SK-N-SH treated with all-trans-retinoic acid at 6 μM for 48 hours (cell line): ENCODE measurements around the gene SNRK.

Source experiments
- ARNTL ChIP-seq: fragments of 450-650 bp; formaldehyde crosslinking; IDR thresholded peaks from 2 replicates; pipeline ENCODE4 v1.5.0; 2020; ENCODE audit warnings: low read depth, mild to moderate bottlenecking, moderate library complexity, borderline replicate concordance
- CSDC2 ChIP-seq: fragments of 250-450 bp; sonication (Bioruptor Pico); IDR thresholded peaks from 2 replicates; pipeline ENCODE4 v1.5.0; 2020; ENCODE audit warnings: mild to moderate bottlenecking, moderate library complexity
- OSR1 ChIP-seq: fragments of 250-450 bp; sonication (Bioruptor Pico); IDR thresholded peaks from 2 replicates; pipeline ENCODE4 v1.8.0; 2022; ENCODE audit warnings: moderate library complexity, mild to moderate bottlenecking, inconsistent platforms
- PATZ1 ChIP-seq: fragments of 250-450 bp; sonication (Bioruptor Pico); IDR thresholded peaks from 2 replicates; pipeline ENCODE4 v1.8.0; 2020; ENCODE audit warnings: mild to moderate bottlenecking, moderate library complexity, borderline replicate concordance
- PPARA ChIP-seq: fragments of 250-450 bp; sonication (Bioruptor Pico); IDR thresholded peaks from 2 replicates; pipeline ENCODE4 v1.5.0; 2020; ENCODE audit warnings: mild to moderate bottlenecking, borderline replicate concordance
- RARB ChIP-seq: fragments of 250-450 bp; sonication (Bioruptor Pico); IDR thresholded peaks from 2 replicates; pipeline ENCODE4 v1.8.0; 2021; ENCODE audit warnings: mild to moderate bottlenecking, moderate library complexity
- TCF4 ChIP-seq: fragments of 250-450 bp; sonication (Bioruptor Pico); IDR thresholded peaks from 2 replicates; pipeline ENCODE4 v1.8.0; 2021; ENCODE audit warnings: mild to moderate bottlenecking, moderate library complexity, borderline replicate concordance
- TOX ChIP-seq: fragments of 250-450 bp; sonication (Bioruptor Pico); IDR thresholded peaks from 2 replicates; pipeline ENCODE4 v1.8.0; 2021; ENCODE audit warnings: mild to moderate bottlenecking, moderate library complexity, borderline replicate concordance
- TSHZ2 ChIP-seq: fragments of 250-450 bp; sonication (Bioruptor Pico); IDR thresholded peaks from 2 replicates; pipeline ENCODE4 v1.5.0; 2020; ENCODE audit warnings: mild to moderate bottlenecking, moderate library complexity
- ZC3H10 ChIP-seq: fragments of 250-450 bp; sonication (Bioruptor Pico); IDR thresholded peaks from 2 replicates; pipeline ENCODE4 v1.5.1; 2021; ENCODE audit warnings: mild to moderate bottlenecking, moderate library complexity
- ZFP3 ChIP-seq: fragments of 250-450 bp; sonication (Bioruptor Pico); IDR thresholded peaks from 2 replicates; pipeline ENCODE4 v1.5.0; 2020; ENCODE audit warnings: mild to moderate bottlenecking, moderate library complexity
- ZFP30 ChIP-seq: fragments of 450-650 bp; formaldehyde crosslinking; IDR thresholded peaks from 2 replicates; pipeline ENCODE4 v1.5.0; 2022; ENCODE audit warnings: mild to moderate bottlenecking, moderate library complexity
- ZNF565 ChIP-seq: fragments of 450-650 bp; formaldehyde crosslinking; conservative IDR thresholded peaks from 2 replicates; pipeline ENCODE4 v1.5.0; 2020; ENCODE audit warnings: low read depth, mild to moderate bottlenecking, moderate library complexity
- ZNF70 ChIP-seq: fragments of 450-650 bp; formaldehyde crosslinking; IDR thresholded peaks from 2 replicates; pipeline ENCODE4 v1.5.0; 2020; ENCODE audit warnings: mild to moderate bottlenecking, moderate library complexity

GRCh38 chr3:43362961-43363360 is 76.6 kb downstream of the SNRK start:
- TF ChIP-seq OSR1 (CRISPR knock-in tag) (no peak), ZFP30 (CRISPR knock-in tag) (no peak), CSDC2 (CRISPR knock-in tag) (no peak), ZFP3 (CRISPR knock-in tag) (no peak), TSHZ2 (CRISPR knock-in tag) (no peak), PATZ1 (no peak), PPARA (CRISPR knock-in tag) (no peak), RARB (CRISPR knock-in tag) (no peak), ZNF70 (CRISPR knock-in tag) (no peak), ZNF565 (no peak), ARNTL (CRISPR knock-in tag) (no peak), TCF4 (CRISPR knock-in tag) (no peak), TOX (CRISPR knock-in tag) (no peak), ZC3H10 (CRISPR knock-in tag) (no peak)
